IMR-90 (cell line): ENCODE results near the gene RBMS3.

Experiments
- FOS ChIP-seq: fragments of 150-350 bp; IDR thresholded peaks from 2 replicates; pipeline ENCODE4 v1.6.1; 2016; ENCODE audit warnings: low read depth, low read length
- NFE2L2 ChIP-seq: fragments of 150-350 bp; IDR thresholded peaks from 2 replicates; pipeline ENCODE4 v1.6.1; 2016; ENCODE audit warnings: low read depth, mild to moderate bottlenecking, low read length
- POLR2A ChIP-seq: IDR thresholded peaks from 2 replicates; pipeline ENCODE4 v1.6.1; 2012; ENCODE audit warnings: mild to moderate bottlenecking, low read depth, low read length
- TF ChIP-seq, protein P1 (sequence below): conservative IDR thresholded peaks from 2 replicates; pipeline ENCODE4 v1.5.1; 2012; ENCODE audit warnings: mild to moderate bottlenecking, low read depth, low read length, improper control_type of control experiment

GRCh38 chr3:29745232-29745870, 464.5 kb downstream of the RBMS3 start:
- TF ChIP-seq, protein P1, sequence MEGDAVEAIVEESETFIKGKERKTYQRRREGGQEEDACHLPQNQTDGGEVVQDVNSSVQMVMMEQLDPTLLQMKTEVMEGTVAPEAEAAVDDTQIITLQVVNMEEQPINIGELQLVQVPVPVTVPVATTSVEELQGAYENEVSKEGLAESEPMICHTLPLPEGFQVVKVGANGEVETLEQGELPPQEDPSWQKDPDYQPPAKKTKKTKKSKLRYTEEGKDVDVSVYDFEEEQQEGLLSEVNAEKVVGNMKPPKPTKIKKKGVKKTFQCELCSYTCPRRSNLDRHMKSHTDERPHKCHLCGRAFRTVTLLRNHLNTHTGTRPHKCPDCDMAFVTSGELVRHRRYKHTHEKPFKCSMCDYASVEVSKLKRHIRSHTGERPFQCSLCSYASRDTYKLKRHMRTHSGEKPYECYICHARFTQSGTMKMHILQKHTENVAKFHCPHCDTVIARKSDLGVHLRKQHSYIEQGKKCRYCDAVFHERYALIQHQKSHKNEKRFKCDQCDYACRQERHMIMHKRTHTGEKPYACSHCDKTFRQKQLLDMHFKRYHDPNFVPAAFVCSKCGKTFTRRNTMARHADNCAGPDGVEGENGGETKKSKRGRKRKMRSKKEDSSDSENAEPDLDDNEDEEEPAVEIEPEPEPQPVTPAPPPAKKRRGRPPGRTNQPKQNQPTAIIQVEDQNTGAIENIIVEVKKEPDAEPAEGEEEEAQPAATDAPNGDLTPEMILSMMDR = no peak
- no peak for TF ChIP-seq FOS
- TF ChIP-seq NFE2L2 = no peak
- TF ChIP-seq POLR2A = no peak
